GM23338 (cell line): ENCODE measurements around the gene PJA2. TPM values are rescaled to one million over a fixed set of nuclear protein-coding genes. Genes with fewer than 3 reads are reported as not detected.

Experiments
- ATAC-seq: fragments of 200-7000 bp; cut with Tn5 transposase; 3 replicates; pipeline ENCODE4 v1.9.1; 2020
- DNase-seq: peaks from one replicate; pipeline ENCODE4 v3.0.0-alpha.2; 2015; ENCODE audit warnings: low spot score
- H2AFZ ChIP-seq: fragments of 200-600 bp; sonication (generic); 2 replicates; pipeline ENCODE4 v1.8.0; 2016; ENCODE audit warnings: antibody characterized with exemption, mild to moderate bottlenecking, moderate library complexity
- H3F3A ChIP-seq: fragments of 200-600 bp; sonication (generic); replicated peaks from 2 replicates; pipeline ENCODE4 v1.8.0; 2017; ENCODE audit warnings: antibody characterized with exemption, mixed run types, low read depth
- H3K27ac ChIP-seq: fragments of 200-600 bp; sonication (generic); 2 replicates; pipeline ENCODE4 v1.6.1; 2016; ENCODE audit warnings: low read depth
- H3K27me3 ChIP-seq: fragments of 200-600 bp; sonication (generic); 2 replicates; pipeline ENCODE4 v1.8.0; 2016; ENCODE audit warnings: mild to moderate bottlenecking, mixed run types, moderate library complexity; ENCODE audit not compliant: insufficient read depth
- H3K36me3 ChIP-seq: fragments of 200-600 bp; sonication (generic); 2 replicates; pipeline ENCODE4 v1.8.0; 2016; ENCODE audit warnings: mild to moderate bottlenecking; ENCODE audit not compliant: insufficient read depth
- H3K4me1 ChIP-seq: fragments of 200-600 bp; sonication (generic); 2 replicates; pipeline ENCODE4 v1.8.0; 2016; ENCODE audit warnings: mild to moderate bottlenecking, moderate library complexity; ENCODE audit not compliant: insufficient read depth
- H3K4me2 ChIP-seq: fragments of 200-600 bp; sonication (generic); 2 replicates; pipeline ENCODE4 v1.7.1; 2017; ENCODE audit warnings: mixed run types
- H3K4me3 ChIP-seq: fragments of 200-600 bp; sonication (generic); 2 replicates; pipeline ENCODE4 v1.6.1; 2016; ENCODE audit warnings: mixed run types
- H3K79me2 ChIP-seq: fragments of 200-600 bp; sonication (generic); replicated peaks from 2 replicates; pipeline ENCODE4 v1.8.0; 2017; ENCODE audit warnings: mild to moderate bottlenecking; ENCODE audit not compliant: insufficient read depth
- H3K9me2 ChIP-seq: fragments of 200-600 bp; sonication (generic); 2 replicates; pipeline ENCODE4 v1.8.0; 2017; ENCODE audit not compliant: insufficient read depth
- H4K20me1 ChIP-seq: fragments of 200-600 bp; sonication (generic); replicated peaks from 2 replicates; pipeline ENCODE4 v1.8.0; 2017; ENCODE audit warnings: mild to moderate bottlenecking; ENCODE audit not compliant: insufficient read depth
- H3K27ac Mint-ChIP-seq: 2 replicates; pipeline ENCODE4 v1.8.0; 2020; ENCODE audit warnings: inconsistent platforms, mild to moderate bottlenecking, moderate library complexity, mixed read lengths
- H3K27me3 Mint-ChIP-seq: 3 replicates; pipeline ENCODE4 v1.8.0; 2022; ENCODE audit warnings: low read depth, mild to moderate bottlenecking, moderate library complexity, mixed read lengths, inconsistent platforms; ENCODE audit not compliant: insufficient read depth, poor library complexity
- H3K36me3 Mint-ChIP-seq: 3 replicates; pipeline ENCODE4 v1.8.0; 2021; ENCODE audit warnings: low read depth, mild to moderate bottlenecking, inconsistent platforms, moderate library complexity, mixed read lengths
- H3K4me1 Mint-ChIP-seq: 3 replicates; pipeline ENCODE4 v1.8.0; 2020; ENCODE audit warnings: mild to moderate bottlenecking, inconsistent platforms, mixed read lengths
- H3K4me3 Mint-ChIP-seq: 3 replicates; pipeline ENCODE4 v1.8.0; 2021; ENCODE audit warnings: moderate library complexity, mild to moderate bottlenecking, inconsistent platforms, mixed read lengths
- H3K9me3 Mint-ChIP-seq: 3 replicates; pipeline ENCODE4 v1.8.0; 2020; ENCODE audit warnings: moderate library complexity, mild to moderate bottlenecking, inconsistent platforms, mixed read lengths
- CREB1 ChIP-seq: fragments of 250-450 bp; sonication (Bioruptor Pico); IDR thresholded peaks from 2 replicates; pipeline ENCODE4 v1.5.0; 2020; ENCODE audit warnings: low read depth, mild to moderate bottlenecking, moderate library complexity
- CTCF ChIP-seq, 2 experiments: fragments of 200-600 bp in 1 of 2; sonication (generic) in 1 of 2; conservative IDR thresholded peaks; 2 replicates each; pipeline versions ENCODE4 v1.5.1 to v1.6.1; 2016 to 2017; ENCODE audit warnings: antibody characterized with exemption in 2 of 2, low read depth in 2 of 2, mild to moderate bottlenecking in 2 of 2, moderate library complexity in 1 of 2
- ETS1 ChIP-seq: IDR thresholded peaks from 2 replicates; pipeline ENCODE4 v1.6.1; 2016; ENCODE audit warnings: antibody characterized with exemption
- EZH2 ChIP-seq: fragments of 200-600 bp; sonication (generic); IDR thresholded peaks from one replicate; pipeline ENCODE4 v1.8.0; 2017; ENCODE audit warnings: antibody characterized with exemption, mild to moderate bottlenecking, low read depth; ENCODE audit not compliant: unreplicated experiment
- EZH2phosphoT487 ChIP-seq: fragments of 200-600 bp; sonication (generic); IDR thresholded peaks from one replicate; pipeline ENCODE4 v1.8.1; 2018; ENCODE audit warnings: antibody characterized with exemption; ENCODE audit not compliant: unreplicated experiment
- JUNB ChIP-seq: IDR thresholded peaks from one replicate; pipeline ENCODE4 v1.6.1; 2016; ENCODE audit warnings: antibody characterized with exemption; ENCODE audit not compliant: unreplicated experiment
- NANOG ChIP-seq: IDR thresholded peaks from 2 replicates; pipeline ENCODE4 v1.6.1; 2016; ENCODE audit warnings: antibody characterized with exemption, borderline replicate concordance
- POLR2AphosphoS5 ChIP-seq: IDR thresholded peaks from 2 replicates; pipeline ENCODE4 v1.6.1; 2016; ENCODE audit warnings: antibody characterized with exemption, low read depth
- REST ChIP-seq: IDR thresholded peaks from one replicate; pipeline ENCODE4 v1.6.1; 2018; ENCODE audit warnings: antibody characterized with exemption; ENCODE audit not compliant: unreplicated experiment
- STAT1 ChIP-seq: IDR thresholded peaks from one replicate; pipeline ENCODE4 v1.6.1; 2016; ENCODE audit warnings: antibody characterized with exemption; ENCODE audit not compliant: unreplicated experiment
- ZNF114 ChIP-seq: fragments of 250-450 bp; sonication (Bioruptor Pico); IDR thresholded peaks from 2 replicates; pipeline ENCODE4 v1.5.0; 2020; ENCODE audit warnings: mild to moderate bottlenecking, moderate library complexity
- ZNF331 ChIP-seq: fragments of 250-450 bp; sonication (Bioruptor Pico); IDR thresholded peaks from 2 replicates; pipeline ENCODE4 v1.5.0; 2020; ENCODE audit warnings: low read depth, mild to moderate bottlenecking, moderate library complexity
- ZNF462 ChIP-seq: fragments of 250-450 bp; sonication (Bioruptor Pico); IDR thresholded peaks from 2 replicates; pipeline ENCODE4 v1.5.0; 2020; ENCODE audit warnings: mild to moderate bottlenecking, moderate library complexity
- polyA plus RNA-seq: library from polyadenylated mRNA; unstranded; fragments of >200 nt; fragmentation: Nextera tagmentation; extraction: Ambion mirVana; gene quantifications from 2 replicates; pipeline ENCODE4 v1.2.1, GENCODE V29; 2016
- total RNA-seq: library from RNA; depleted of rRNA; stranded (reverse); fragments of >200 nt; shearing (Covaris generic); gene quantifications from 2 replicates; pipeline ENCODE4 v1.2.3, GENCODE V29; 2014

Gene PJA2
- total and polyA plus RNA-seq, 2 experiments from 2014 or later, result 31.5 to 65.3 TPM

GRCh38 chr5:109309326-109310063, 100.3 kb downstream of the PJA2 start:
- Histone ChIP-seq H3K36me3 (no peaks in the 10 kb centered on the region), H3K4me1 (no peaks in the 10 kb centered on the region), H3K27ac (no peak overlapping the region), H2AFZ (no peak overlapping the region), H3K4me2 (no peak overlapping the region), H4K20me1 (no peaks in the 10 kb centered on the region), H3K79me2 (no peaks in the 10 kb centered on the region), H3K27me3 (no peaks in the 10 kb centered on the region), H3K4me3 (no peak overlapping the region), H3F3A (no peaks in the 10 kb centered on the region), H3K9me2 (no peaks in the 10 kb centered on the region)
- no peak overlapping the region for H3K4me3 Mint-ChIP-seq
- H3K9me3 Mint-ChIP-seq, result no peaks in the 10 kb centered on the region
- H3K4me1 Mint-ChIP-seq, result peaks cover 8% of the 10 kb centered on the region
- H3K27me3 Mint-ChIP-seq, result no peaks in the 10 kb centered on the region
- H3K36me3 Mint-ChIP-seq, result no peaks in the 10 kb centered on the region
- TF ChIP-seq NANOG (no peak), REST (no peak), ZNF331 (CRISPR knock-in tag) (no peak), ZNF462 (CRISPR knock-in tag) (no peak), EZH2 (no peak), EZH2phosphoT487 (no peak), JUNB (no peak), POLR2AphosphoS5 (no peak), CREB1 (no peak), CTCF (conservative IDR thresholded peaks at IDR 0.05; ENCODE audit: low read depth in 2 of 2) (no peak), ZNF114 (CRISPR knock-in tag) (no peak), ETS1 (no peak), STAT1 (no peak)
- peak overlapping the region; percentile 12; the same call in 1 of the 2 replicates for H3K27ac Mint-ChIP-seq
- ATAC-seq, result no peak; the same call in 2 of the 3 replicates
- no peak for DNase-seq
